ENCODE results near the gene XIRP1. TPM values are rescaled to one million over a fixed set of nuclear protein-coding genes. Genes with fewer than 3 reads are reported as not detected.

The XIRP1 gene
- total RNA-seq, 1 donor from 2014 or later: not detected

DNA sequence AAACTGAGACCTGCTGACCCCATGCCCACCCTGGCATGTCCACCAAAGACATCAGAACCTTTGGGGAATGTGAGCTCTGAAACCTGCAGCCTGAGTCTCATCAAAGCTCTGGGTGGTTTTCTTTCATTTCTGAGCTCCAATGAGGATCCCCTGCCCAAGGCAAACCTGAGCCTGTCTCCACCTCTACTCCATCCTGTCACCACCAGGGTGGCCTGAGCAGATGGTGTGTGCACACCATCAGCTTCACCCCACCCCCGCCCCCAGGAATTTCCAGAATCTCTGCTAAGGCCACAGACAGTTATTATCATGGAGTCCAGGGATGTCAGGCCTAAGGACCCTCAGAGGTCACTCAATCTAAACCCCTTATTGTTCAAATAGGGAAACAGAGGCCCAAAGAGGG, 1.3 kb downstream of the XIRP1 start:
- TF ChIP-seq, protein P1, sequence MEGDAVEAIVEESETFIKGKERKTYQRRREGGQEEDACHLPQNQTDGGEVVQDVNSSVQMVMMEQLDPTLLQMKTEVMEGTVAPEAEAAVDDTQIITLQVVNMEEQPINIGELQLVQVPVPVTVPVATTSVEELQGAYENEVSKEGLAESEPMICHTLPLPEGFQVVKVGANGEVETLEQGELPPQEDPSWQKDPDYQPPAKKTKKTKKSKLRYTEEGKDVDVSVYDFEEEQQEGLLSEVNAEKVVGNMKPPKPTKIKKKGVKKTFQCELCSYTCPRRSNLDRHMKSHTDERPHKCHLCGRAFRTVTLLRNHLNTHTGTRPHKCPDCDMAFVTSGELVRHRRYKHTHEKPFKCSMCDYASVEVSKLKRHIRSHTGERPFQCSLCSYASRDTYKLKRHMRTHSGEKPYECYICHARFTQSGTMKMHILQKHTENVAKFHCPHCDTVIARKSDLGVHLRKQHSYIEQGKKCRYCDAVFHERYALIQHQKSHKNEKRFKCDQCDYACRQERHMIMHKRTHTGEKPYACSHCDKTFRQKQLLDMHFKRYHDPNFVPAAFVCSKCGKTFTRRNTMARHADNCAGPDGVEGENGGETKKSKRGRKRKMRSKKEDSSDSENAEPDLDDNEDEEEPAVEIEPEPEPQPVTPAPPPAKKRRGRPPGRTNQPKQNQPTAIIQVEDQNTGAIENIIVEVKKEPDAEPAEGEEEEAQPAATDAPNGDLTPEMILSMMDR (IDR thresholded peaks at IDR 0.05): no peak
- Histone ChIP-seq H3K27me3 (no peaks in the 10 kb centered on the region), H3K4me3 (no peak overlapping the region), H3K9me3 (no peaks in the 10 kb centered on the region), H3K4me1 (no peaks in the 10 kb centered on the region), H3K36me3 (no peaks in the 10 kb centered on the region), H3K27ac (no peak overlapping the region)
- intact Hi-C loops (cut with DNase I): no loop called here
- DNase-seq (no peak), ATAC-seq (no peak)

- H3K27ac ChIP-seq: no peak overlapping the region
- ATAC-seq: no peak
Observed at GRCh38 chr3:39190281-39191025, 1.9 kb downstream of the XIRP1 start.

GRCh38 chr3:39189959-39190269, 2.5 kb downstream of the XIRP1 start:
- H3K27me3 ChIP-seq: no peaks in the 10 kb centered on the region
- TF ChIP-seq, protein P1 (IDR thresholded peaks at IDR 0.05): peak; percentile 88
- no peaks in the 10 kb centered on the region for H3K4me1 ChIP-seq
- DNase-seq (peak; percentile 73), ATAC-seq (peak; percentile 88)
- H3K9me3 ChIP-seq: no peaks in the 10 kb centered on the region
- H3K27ac ChIP-seq: no peak overlapping the region
- intact Hi-C loops (cut with DNase I): no loop called here
- no peak overlapping the region for H3K4me3 ChIP-seq
- H3K36me3 ChIP-seq: no peaks in the 10 kb centered on the region

More at GRCh38 chr3:39190281-39191025, 1.9 kb downstream of the XIRP1 start:
- H3K36me3 ChIP-seq: no peaks in the 10 kb centered on the region
- no peak for DNase-seq
- TF ChIP-seq, protein P1 (IDR thresholded peaks at IDR 0.05): no peak
- H3K27me3 ChIP-seq: no peaks in the 10 kb centered on the region
- H3K4me1 ChIP-seq: no peaks in the 10 kb centered on the region
- no peaks in the 10 kb centered on the region for H3K9me3 ChIP-seq
- no peak overlapping the region for H3K4me3 ChIP-seq
- intact Hi-C loops (cut with DNase I): no loop called here

DNA sequence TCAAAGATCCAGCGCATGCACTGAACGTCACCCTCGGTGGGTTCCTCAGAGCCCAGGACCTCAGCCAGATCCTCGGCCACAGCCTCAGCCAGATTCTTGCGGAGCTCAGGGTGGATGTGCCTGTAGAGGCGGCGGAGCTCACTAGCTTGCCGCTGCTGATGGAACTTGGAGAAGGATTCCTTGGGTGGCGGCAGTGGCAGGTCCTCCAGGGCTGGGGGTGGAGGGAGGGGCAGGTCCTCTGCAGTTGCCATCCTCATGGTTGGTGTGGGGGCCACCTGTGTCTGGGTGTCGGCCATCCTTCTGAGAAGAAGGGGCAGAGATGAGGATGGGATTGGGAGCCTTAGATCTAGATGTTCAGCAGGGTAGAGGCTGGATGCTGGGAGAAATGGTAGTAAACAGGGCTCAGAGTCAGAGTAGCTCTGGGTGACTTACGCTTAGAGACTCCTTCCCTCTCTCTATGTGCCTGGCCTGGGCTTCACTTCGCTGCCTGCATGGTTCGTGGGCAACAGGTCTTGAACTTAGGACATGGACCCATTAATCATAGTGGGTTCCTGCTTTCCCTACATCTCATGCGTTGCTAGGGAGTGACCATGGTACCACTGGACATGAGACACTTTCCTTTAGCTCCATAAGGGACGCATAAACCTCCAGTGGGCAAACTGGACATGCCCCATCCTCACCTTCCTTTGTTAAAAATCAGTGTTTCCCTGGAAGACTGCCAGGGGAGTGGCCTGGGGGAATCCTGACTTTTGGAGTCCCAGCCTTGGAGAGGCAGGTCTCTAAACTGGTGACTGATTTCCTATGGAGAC, 3.0 kb downstream of the XIRP1 start:
- no peaks in the 10 kb centered on the region for H3K36me3 ChIP-seq
- no peaks in the 10 kb centered on the region for H3K4me1 ChIP-seq
- DNase-seq (no peak), ATAC-seq (no peak)
- no peak overlapping the region for H3K27ac ChIP-seq
- H3K27me3 ChIP-seq: no peaks in the 10 kb centered on the region
- intact Hi-C loops (cut with DNase I): no loop called here
- TF ChIP-seq, protein P1 (IDR thresholded peaks at IDR 0.05): no peak
- no peak overlapping the region for H3K4me3 ChIP-seq
- no peaks in the 10 kb centered on the region for H3K9me3 ChIP-seq

GRCh38 chr3:39188271-39189149, 3.9 kb downstream of the XIRP1 start:
- ATAC-seq (no peak), DNase-seq (no peak)
- no peaks in the 10 kb centered on the region for H3K4me1 ChIP-seq
- no peaks in the 10 kb centered on the region for H3K27me3 ChIP-seq
- H3K9me3 ChIP-seq: no peaks in the 10 kb centered on the region
- no peak overlapping the region for H3K4me3 ChIP-seq
- no peak overlapping the region for H3K27ac ChIP-seq
- no peaks in the 10 kb centered on the region for H3K36me3 ChIP-seq
- TF ChIP-seq, protein P1 (IDR thresholded peaks at IDR 0.05): no peak
- intact Hi-C loops (cut with DNase I): no loop called here

Data from upper lobe of right lung (tissue), 1 donor.